GM21825 (cell line): ENCODE data around the gene BMPR1B.
"Not testable (repeated sequence)": the region's sequence is repeated elsewhere in the genome, so short reads cannot be mapped to it uniquely, and the experiment has no call there.

Source experiments
- ATAC-seq: cut with Tn5 transposase; IDR thresholded peaks from one replicate; pipeline ENCODE4 v1.9.1; 2021; ENCODE audit warnings: mild to moderate bottlenecking, moderate library complexity; ENCODE audit not compliant: unreplicated experiment

The BMPR1B gene

DNA sequence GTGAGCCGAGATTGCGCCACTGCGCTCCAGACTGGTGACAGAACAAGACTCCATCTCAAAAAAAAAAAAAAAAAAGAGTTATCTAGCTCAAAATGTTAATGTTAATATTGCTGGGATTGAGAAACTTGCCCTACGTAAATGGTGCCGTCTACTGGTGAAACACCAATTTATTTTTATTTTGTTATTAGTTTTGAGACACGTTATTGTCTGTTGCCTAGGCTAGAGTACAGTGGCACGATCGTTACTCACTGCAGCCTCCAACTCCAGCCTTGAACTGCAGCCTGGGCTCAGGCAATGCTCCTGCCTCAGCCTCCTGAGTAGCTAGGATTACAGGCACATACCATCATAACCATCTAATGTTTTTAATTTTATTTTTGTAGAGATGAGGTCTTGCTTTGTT, 262.8 kb downstream of the BMPR1B start:
- no peak for ATAC-seq

DNA sequence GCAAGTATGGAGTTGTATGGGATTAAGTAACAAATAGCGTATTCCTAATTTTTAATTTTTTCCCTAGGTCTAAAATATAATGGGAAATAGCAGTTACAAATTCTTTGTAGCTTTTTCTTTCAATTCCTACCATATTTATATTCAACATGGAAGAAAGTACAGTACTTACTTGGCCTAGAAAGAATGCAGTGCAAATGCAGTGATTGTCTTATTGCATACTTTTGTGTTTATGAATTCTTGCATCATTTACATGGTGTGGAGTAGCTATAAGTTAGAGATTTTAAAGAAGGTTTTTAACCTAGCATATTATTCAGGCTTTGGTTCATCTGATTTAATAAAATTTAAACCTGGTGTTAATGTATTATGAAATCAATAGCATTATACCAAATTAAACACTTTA, 263.3 kb downstream of the BMPR1B start:
- no peak for ATAC-seq

DNA sequence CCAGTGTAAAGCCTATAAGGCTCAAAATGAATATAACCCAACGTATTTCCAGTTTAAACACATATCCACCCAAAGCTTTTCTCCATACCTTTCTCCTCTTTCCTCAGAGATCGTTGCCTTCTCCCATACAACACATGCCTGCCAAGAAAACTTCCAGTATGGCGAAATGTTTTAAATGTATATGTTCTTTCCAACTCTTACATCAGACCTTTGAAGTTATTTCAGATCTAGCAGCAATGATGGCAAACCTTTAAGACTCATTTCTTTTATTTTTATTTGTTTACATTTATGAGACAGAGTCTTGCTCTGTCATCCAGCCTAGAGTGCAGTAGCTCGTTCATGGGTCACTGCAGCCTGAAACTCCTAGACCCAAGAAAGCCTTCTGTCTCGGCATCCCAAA, 265.4 kb downstream of the BMPR1B start:
- ATAC-seq, result no peak

DNA sequence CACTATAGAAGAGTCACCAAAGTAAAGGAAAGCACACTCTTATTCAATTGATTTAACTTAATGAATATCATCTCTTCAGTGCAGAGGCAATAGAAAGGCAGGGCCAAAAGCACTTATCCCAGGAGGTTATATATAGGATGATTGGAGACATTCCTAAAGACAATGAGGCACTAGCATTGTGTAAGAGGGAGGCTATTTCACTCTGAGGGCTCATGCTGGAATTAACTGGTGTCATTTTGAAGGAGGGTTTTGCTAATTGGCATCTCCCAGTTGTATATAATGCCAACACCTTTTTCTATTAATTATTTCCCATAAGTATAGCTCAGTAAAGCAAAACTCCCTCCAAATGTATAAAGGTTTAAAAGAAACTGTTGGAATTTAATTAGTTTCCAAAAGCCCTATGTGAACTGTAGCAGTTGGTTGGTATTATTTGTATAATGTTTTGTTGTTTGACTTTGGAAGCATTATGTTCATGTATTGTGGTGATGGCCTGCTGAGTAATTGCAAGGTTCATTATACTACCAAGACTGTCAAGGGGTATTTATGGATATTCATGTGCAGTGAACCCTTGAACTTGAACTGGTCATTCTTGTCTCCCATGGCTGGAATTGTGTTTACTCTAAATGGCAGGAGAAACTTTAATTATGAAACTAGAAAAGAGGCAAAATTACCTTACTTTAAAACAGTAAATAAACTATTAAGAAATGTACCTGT, 270.3 kb downstream of the BMPR1B start:
- ATAC-seq, result no peak

DNA sequence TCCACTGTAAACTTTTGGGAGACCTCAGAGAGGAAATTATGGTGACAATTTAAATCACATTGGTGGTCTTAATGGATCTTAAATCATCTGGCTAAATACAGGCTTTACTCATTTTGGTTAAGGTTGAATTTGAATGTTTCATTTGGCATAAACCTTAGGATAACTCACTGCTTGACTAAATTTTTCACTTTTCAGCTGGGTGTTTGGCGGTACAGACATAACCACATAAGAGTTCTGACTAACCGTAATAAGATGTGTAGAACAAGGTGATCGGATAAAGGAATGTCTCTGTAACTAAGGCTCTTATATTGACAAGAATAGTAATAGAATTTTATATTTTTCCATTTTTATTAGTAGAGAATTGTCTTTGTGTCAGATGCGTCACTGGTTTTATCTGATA, 281.0 kb downstream of the BMPR1B start:
- ATAC-seq, result no peak

DNA sequence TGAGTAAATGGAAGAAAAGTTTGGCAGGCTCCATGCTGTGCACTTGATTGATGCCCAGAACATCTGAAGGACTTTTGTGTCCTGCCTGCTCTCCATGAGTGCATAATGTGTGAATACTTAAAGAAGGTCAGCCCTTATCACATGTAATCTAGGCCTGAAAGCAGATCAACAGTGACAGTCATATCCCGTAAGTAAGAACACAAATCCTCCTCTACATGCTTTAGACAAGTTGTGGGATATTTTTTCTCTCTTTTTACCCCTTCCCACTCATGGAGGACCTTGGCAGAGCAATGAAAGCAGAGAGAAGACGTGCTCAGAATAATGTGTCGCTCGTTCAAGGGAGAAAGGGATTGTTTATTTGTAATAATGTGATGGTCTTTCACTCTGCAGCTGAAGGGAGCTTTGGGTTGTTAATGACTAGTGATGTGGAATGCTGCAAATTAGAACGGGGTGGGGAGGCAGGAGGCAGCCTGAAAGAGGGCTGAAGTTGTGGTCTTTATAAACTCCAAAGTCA, 286.6 kb downstream of the BMPR1B start:
- ATAC-seq, result no peak

DNA sequence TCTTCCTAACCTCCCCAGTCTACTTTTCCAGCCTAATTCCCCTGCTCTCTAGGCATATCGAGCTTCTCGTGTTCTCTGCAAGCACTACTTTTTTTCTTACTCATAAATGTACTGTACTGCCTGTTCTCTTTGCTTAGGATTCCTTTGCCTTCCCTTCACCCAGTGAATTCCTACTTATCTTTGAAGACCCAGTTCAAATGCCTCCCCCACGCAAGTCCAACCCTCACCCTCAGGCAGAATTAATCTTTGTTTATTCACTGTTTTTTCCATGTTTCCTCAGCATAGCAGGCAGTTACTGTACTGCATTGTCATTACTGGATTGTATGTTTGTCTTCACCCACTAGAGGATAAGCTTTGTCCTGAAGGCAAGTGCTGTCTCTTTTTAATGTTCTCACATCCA, 287.7 kb downstream of the BMPR1B start:
- ATAC-seq, result no peak

DNA sequence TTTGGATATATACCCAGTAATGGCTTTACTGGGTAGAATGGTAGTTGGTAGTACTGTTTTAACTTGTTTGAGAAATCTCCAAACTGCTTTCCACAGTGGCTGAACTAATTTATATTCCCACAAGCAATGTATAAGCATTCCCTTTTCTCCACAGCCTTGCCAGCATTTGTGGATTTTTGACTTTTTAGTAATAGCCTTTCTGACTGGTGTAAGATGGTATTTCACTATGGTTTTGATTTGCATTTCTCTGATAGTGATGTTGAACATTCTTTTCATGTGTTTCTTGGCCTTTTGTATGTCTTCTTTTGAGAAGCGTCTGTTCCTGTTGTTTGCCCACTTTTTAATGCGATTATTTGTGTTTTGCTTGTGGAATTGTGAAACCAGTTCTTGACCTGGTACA, 290.5 kb downstream of the BMPR1B start:
- ATAC-seq, result no peak

DNA sequence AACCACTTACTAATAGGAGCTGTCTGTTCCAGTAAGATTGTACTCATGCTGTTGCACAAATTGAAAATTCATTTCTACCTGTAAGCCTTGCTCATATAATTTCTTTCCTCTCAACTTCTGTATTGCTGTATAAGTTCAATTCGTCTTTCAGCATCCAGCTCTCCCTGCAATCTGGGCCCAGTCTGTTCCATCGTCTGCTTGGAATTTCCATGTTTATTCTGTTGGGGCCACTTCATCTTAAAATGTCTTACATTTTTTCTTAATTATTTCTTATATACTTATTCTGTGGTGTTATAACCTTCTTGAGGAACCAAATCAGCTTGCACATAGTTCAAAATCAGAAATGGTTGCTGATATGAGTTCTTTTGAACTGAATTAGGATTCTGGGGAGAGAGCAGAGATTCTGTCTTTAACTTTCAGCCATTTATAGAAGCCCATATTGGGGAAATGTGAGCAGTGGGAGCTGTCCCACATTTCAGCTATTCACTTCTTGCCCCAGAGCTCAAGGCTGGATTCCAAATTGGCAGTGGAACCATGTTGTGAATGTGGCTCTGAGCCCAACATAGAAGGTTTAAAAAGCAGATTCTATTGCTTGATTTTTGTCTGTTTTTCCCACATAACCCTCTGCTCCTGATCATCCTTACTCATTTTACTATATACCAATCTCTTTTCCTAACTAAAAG, 291.9 kb downstream of the BMPR1B start:
- ATAC-seq, result no peak

DNA sequence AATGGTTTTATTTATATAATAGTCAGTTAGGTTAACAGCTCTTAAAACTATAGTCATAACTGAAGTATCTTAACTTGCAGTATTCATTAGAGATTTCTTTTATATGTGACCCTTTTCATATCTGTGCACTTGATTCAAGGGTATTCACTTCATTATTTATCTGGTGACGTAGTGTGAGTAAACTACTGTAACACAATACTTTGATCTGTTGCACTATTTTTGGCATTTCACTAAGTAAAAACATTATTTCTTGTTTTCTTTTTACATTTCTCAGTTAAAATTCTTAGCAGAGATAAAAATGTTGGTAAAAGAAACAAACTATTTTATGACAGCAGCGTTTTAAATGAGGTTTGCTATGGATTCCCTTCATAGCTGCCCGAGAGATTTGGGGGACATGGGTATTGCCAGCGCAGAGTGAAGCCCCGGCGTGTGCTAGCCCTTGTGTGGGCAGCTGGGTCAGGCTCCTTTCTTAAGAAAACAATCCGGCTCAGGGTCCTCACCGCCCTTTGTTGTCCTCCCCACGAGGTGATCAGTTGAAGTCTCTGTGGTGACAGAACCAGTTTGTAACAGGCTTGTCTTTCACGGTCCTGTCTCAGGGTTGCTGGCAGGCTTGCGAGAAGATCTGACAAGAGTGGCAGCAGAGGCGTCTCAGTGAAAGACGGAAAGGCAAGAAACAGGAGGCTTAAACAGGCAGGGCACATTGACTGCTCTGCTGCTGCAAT, 293.4 kb downstream of the BMPR1B start:
- ATAC-seq, result no peak

DNA sequence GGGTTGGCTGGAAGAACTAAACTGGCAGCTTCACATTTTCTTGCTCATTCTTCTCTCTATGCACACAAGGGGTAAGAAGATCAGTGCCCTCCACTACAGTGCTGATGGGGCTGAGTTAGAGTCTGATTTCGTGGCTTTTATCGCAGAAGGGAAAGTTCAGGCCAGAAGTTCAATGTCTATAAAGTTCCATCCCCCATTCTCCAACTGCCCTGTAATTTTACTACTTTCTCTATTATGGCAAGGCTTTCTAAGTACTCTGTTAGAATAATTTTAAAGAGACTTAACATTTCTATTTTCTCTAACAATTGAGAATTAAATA, 293.9 kb downstream of the BMPR1B start:
- ATAC-seq, result no peak

DNA sequence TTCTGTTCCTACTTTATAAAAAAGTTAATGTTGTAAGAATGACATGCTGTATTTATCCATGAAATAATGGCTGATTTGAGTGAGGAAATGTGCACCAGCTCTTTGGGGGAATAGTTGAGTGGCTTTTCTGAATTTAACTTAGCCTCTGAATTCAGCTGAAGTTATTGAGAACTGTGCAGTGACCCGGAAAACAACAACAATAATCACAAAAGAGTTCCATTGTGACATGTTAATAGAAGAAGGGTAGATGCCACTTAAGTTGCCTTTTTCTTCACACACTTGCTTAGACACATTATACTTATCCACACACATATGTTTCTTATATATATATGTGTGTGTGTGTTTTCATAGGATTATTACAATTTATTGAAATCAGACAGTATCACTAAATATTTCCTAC, 301.2 kb downstream of the BMPR1B start:
- ATAC-seq, result no peak

DNA sequence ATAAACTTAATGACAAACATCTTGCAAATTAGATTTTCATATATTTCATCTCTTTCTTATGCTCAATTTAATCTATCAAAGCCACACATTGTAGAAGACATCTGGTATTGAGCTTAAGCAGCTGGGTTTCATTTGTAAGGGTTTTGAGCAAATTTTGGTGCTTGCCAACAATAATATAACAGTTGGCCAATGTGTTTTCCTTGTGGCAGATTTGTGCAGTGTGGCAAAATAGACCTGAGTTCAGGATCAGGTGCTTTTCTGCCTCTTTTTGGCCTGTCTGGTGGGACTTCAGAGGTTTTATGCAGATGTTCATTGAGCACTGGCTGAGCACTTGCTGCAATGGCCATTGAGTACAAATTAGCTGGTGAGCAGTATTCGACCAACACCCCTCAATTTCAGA, 301.9 kb downstream of the BMPR1B start:
- no peak for ATAC-seq

DNA sequence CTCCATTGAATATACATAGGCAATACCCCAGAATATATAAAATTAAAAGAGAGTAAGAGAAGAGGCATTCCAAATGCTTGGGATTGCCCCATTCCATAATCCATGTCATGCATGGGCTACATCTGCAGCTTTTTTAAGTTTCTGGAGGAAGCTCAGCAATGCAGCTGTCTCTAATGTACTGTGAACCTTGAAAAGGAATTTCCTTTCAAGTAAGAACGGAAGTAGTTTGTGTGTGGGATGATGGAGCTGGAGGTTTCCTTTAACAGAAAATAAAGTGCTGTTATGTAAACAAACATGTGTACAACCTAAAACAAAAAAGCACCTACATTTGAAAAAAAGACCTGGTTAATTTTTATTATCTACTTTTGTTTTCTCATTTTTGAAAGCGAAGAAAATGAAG, 303.5 kb downstream of the BMPR1B start:
- no peak for ATAC-seq

DNA sequence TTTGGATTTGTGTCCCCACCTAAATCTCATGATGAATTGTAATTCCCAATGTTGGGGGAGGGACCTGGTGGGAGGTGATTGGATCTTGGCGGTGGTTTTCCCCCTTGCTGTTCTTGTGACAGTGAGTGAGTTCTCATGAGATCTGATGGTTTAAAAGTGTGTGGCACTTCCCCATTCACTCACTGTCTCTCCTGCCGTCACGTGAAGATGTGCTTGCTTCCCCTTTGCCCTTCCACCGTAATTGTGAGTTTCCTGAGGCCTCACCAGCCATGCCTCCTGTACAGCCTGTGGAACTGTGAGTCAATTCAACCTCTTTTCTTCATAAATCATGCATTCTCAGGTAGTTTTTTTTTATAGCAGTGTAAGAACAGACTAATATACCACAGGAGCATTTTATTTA, 304.0 kb downstream of the BMPR1B start:
- ATAC-seq, result not testable (repeated sequence)

DNA sequence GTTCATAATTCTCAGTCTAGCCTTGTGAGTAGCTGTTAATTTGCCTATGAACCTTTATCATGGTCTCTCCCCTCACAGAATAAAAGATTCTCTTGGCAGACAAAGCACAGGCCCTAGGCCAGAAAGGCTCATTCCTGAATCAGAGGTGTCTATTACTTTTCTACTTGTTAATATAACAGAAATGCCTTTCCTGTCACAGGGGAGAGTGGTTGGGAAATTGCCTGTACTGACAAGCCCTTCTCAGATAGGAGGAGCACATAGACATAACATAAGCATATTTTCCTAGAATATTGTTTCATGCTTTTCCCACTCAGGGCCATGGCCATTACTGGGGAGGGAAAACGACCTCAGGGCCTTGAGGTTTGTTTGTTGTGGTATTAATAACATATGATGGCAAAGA, 308.3 kb downstream of the BMPR1B start:
- no peak for ATAC-seq

DNA sequence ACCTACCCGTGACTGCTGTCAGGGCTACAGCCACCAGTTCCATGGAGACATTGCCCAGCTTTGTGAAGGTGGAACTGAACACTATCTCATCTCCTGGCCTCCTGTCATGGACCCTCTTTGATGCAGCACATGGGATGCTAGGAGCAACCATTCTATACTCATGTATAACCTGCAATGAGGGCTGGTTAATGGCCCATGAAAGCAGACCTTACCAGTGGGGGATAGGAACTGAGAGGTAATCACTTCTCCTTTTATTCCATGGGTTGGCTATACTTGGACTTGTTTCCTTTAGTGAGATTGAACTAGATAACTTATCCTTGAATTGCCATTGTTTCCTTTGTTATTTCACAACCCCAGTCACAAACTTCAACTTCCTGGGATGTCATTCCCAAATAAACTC, 310.6 kb downstream of the BMPR1B start:
- no peak for ATAC-seq

DNA sequence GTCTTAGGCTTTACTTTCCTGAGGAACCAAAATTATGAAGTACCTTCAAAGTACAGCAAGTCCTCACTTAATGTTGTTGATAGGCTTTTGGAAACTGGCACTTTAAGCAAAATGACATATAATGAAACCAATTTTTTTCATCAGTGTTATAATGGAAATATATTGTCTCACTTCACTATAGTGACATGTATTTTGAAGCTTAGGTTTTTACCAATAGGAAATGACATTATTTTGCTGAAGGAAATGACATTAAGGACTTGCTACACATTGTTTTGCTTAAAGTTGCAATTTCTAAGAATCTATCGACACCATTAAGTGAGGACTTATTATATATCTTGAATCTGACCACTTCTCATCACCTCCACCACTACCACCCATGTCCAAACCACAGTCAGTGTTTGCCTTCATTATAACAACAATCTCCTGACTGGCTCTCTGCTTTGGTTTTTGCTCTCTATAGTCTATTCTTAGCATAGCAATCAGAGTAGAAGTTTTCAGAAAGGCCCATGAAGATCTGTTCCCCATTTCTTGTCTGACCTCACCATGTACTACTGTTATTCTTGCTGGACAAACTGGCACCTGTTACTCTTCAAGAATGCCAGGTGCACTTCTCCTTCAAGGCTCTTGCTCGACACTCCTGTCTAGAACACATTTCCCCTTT, 311.2 kb downstream of the BMPR1B start:
- no peak for ATAC-seq

DNA sequence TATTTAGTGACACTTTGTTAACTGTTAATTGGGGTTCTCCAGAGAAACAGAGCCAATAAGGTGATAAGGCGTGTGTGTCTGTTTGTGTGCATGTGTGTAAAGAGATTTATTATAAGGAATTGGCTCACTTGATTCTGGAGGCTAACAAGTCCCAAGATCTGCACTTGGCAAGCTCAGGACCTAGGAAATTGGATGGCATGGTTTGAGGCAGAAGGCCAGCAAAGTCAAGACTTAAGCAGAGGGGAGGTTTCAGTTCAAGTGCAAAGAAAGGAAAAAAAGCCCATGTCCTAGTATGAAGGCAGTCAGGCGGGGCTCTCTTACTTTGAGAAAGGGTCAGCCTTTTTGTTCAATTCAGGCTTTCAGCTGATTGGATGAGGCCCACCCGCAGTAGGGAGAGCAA, 314.1 kb downstream of the BMPR1B start:
- ATAC-seq, result no peak

DNA sequence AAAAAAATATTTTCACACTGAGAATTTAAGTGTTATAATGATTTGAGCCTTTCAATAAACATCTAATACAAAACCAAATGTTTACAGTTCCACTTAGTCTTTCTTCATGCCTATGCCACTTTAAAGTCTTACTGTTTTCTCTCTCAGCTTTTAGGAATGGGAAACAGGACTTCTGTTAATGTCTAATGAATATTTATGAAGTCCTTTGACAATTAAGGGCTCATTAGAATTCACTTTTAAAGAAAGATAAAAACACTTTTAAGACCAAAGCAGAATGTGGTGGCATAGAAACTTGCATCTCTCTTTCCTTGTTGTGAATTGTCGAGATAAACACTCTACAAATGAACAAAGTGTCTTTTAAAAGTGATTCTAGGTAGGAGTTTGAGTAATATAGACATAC, 315.9 kb downstream of the BMPR1B start:
- ATAC-seq, result no peak

DNA sequence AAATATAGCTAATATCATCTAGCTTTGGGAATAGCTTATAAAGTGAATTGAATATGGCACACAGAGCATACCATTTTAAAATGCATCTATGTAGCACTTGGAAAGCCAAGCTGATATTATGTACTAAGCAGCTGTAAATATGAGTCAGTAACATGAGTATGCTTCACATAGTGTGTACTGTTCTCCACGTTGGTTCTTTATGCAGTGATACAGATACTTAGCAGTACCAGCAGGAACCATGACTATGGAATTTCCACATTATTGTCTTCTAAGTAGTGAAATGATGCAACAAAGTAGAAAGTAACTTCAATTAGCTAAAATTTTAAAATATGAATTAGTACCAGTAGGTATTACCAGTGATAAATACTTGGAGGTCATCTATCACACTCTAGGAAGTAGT, 320.1 kb downstream of the BMPR1B start:
- no peak for ATAC-seq

DNA sequence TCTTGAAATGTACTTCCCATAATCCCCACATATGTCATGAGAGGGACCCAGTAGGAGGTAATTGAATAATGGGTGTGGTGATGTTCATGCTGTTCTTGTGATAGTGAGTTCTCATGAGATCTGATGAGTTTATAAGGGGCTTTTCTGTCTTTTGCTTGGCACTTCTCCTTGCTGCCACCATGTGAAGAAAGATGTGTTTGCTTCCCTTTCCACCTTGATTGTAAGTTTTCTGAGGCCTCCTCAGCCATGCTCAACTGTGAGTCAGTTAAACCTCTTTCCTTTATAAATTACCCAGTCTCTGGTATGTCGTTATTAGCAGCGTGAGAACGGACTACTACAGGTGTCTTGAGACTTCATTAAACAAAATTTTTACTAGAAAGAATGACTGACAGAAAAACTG, 323.2 kb downstream of the BMPR1B start:
- no peak for ATAC-seq
